NCI-H1436 treated with DMSO at 0.1 percent for 48 hours (cell line): ENCODE data around the gene STEAP2.
"Not testable (repeated sequence)": the region's sequence is repeated elsewhere in the genome, so short reads cannot be mapped to it uniquely, and the experiment has no call there.

Experiments
- DNase-seq: peaks from one replicate; lab custom pipeline; 2025; lab: John Stamatoyannopoulos, UW

The STEAP2 gene

DNA sequence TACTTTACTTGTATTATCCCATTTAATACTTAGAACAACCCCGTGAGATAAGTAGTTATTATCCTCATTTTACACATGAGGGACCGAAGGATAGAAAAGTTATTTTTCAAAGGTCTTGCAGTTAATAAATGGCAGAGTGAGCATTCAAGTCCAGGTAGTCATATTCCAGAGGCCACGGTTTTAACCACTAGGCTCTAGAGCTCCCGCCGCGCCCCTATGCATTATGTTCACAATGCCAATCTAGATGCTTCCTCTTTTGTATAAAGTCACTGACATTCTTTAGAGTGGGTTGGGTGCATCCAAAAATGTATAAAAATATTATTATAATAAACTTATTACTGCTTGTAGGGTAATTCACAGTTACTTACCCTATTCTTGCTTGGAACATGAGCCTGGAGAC lies 22.0 kb downstream of the STEAP2 start:
- no peak for DNase-seq

DNA sequence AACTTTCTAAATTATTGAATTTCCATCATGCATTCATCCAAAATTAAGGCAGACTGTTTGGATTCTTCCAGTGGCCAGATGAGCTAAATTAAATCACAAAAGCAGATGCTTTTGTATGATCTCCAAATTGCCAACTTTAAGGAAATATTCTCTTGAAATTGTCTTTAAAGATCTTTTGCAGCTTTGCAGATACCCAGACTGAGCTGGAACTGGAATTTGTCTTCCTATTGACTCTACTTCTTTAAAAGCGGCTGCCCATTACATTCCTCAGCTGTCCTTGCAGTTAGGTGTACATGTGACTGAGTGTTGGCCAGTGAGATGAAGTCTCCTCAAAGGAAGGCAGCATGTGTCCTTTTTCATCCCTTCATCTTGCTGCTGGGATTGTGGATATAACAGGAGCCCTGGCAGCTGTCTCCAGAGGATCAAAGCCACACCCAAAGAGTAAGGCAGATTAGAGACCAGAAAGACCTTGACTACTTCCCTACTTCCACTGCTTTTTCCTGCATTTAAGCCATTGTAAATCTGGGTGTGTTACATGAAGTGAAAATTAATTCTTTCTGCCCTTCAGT lies 25.3 kb downstream of the STEAP2 start:
- no peak for DNase-seq

DNA sequence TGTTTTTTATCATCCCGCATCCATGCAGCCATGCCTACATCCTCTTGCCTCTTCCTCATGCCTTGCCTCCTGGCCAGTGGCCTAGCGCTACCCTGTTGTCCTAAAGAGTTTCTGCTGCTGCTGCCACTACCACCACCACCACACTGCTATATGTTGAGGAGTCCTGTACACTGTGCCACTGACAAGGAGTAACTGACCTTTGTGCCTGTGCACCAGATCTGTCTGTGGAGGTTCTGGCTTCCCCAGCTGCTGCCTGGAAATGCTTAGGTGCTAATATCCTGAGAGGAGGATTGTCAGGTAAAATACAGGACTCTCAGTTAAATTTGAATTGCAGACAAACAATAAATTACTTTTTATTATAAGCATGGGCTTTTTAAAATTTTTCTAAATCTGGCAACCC lies 26.5 kb downstream of the STEAP2 start:
- no peak for DNase-seq

DNA sequence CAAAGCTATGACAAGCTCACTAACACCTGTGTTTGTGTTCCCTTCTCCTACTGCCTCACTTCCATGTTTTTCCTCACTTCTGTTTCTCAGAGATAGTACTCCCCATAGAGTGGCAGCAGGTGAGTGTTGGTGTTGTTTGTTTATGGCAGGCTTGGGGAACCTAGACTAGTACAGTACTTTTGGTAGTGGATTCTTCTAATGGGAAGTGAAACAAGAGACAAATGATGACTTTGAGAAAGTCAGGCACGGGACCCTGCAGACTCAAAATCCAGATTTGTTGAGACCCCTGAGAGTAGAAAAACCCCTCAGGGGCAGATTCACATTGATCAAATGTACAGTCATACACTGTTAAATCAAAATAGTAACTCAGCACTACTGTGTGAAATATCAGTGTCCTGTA lies 27.0 kb downstream of the STEAP2 start:
- no peak for DNase-seq

DNA sequence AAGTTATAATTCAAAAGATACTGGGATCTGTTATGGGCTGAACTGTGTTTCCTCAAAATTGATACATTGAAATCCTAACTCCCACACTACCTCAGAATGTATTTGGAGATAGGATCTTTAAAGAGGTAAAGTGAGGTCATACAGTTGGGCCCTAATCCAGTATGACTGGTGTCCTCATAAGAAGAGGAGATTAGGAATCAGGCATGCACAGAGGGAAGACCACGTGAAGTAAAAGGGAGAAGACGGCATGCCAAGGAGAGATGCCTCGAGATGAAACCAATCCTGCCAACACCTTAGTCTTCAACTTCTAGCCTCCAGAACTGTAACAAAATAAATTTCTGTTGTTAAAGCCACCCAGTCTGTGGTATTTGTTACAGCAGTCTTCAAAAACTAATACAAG lies 27.5 kb downstream of the STEAP2 start:
- DNase-seq: no peak

DNA sequence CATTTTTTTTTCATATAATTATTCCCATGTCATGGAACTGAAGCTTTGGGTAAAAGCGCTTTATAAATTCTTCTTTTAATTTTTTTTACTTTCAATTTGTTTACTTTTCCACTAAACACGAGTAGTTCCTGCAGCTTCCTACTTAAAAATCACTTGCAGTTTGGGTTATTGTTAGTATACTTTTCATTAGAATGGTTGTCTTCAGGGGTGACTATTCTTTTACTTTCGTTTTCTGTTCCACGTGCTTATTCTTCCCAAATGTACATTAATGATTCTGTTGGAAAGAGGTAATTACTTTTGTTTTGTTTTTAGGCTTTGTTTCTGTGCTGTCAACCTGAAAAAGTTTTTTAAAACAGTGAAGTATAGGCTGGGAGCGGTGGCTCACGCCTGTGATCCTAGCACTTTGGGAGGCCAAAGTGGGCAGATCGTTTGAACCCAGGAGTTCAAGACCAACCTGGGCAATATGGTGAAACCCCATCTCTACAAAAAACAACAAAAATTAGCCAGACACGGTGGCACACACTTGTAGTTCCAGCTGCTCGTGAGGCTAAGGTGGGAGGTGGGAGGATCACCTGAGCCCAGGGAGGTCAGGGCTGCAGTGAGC lies 28.2 kb downstream of the STEAP2 start:
- no peak for DNase-seq

DNA sequence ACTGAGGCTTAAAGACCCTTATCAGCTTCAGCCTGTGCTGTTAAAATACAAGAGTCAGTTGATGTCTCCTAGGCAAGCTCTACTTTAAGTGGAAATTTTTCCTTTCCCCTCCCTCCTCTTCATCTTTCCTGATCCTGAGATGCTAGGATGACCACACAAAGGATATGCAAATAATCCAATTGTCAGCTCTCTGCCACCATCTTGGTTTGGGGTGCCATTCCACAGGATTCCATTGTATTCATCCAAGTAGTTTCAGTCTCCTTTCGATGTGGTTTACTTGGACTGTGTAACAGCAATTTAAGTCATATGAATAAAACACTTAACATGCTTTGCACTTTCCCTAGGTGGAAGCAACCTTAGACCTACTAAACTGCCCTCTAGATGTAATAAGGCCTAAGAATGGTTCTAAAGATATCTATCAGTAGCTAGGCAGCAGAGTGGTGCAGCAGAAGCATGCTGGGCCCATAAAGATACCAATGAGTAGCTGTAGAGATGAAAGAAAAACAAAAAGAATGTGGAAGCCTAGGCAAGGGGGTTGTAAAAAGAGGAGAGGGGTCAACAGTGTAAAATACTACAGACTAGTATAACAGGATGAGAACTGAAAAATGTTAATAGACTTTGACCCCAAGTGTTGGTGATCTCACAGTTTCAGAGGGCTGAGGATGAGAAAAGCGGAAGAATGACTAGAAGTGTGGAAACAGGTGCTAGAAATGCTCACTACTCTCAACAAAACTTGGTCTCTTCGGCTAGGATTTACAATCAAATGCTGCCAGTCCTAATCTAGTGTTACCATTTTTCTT lies 31.0 kb downstream of the STEAP2 start:
- DNase-seq: no peak

DNA sequence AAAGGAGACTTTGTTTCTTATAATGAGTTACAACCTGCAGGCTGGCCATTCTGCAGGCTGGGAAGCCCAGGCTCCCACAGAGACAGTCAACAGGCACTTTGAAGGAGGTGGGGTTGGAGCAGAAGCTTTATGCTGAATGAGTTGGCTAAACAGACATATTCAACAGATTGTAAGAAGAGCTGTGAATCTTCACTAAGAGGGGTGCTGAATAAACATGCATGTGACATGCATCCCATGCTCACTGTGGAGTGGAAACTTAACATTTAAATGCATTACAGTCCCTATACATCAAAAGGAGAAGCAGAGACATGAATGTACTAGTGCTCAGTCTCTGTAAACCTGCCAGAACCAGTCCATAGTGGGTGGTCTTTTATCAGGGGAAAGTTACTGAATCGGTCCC lies 32.0 kb downstream of the STEAP2 start:
- DNase-seq: no peak

DNA sequence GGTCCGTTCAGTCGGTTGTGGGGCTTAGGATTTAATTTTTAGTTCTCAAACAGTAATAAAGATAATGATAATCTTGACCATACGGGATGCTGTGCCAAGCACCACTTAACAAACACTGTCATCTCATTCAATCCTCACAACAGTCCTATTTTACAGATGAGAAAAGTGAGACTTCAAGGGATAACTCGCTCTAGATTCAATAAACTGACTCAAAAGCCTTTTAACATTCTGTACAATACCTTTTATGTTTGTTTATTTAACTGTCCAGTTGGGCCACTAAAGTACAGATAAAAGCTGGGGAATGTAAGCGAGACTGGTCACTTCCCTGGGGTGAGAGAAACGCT lies 33.0 kb downstream of the STEAP2 start:
- no peak for DNase-seq

DNA sequence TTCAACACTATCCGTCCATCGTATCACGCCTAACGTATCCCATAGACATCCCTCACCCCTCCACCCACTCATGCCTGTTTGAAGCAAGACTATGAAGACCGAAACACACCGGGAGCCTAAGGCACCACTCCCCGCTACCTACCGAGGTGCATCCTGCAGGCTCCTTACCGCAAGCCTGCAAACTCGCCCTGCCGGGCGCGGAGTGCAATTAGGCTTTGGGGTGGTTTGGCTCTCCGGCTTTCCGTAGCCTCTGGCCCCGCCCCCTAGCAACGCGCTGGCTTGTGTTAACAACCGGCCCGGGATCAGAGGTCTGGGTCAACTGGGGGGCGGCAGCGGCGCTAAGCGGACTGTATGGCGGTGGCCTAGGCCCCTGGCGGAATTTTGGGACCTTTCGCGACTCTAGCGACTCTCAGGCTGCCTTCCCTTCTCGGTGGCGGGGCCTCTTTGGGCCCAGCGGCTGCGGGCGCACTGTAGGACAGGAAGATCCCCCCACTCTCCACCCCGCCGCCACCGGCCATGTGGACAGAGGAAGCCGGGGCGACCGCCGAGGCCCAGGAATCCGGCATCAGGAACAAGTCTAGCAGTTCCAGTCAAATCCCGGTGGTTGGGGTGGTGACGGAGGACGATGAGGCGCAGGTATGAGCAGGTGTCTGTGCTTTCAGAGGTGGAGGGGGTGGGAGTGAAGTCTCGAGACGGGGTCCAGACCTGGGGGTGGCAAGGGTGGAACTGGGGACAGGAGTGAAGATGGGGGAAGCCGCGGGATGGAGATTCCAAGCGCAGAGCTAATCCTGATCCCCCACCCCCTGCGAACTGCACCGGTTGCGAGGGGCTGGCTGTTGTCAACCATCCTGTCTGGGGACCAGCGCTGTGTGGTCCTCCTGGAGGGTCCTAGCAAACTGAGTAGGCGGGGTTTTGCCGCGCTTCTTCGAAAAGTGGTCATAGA lies 33.6 kb downstream of the STEAP2 start, which contains the start of gene CFAP69:
TSS of gene CFAP69 (plus strand) at position 266 of the 943 bp plus-strand sequence. CDS start at position 517, 251 bp downstream.
- no peak for DNase-seq

DNA sequence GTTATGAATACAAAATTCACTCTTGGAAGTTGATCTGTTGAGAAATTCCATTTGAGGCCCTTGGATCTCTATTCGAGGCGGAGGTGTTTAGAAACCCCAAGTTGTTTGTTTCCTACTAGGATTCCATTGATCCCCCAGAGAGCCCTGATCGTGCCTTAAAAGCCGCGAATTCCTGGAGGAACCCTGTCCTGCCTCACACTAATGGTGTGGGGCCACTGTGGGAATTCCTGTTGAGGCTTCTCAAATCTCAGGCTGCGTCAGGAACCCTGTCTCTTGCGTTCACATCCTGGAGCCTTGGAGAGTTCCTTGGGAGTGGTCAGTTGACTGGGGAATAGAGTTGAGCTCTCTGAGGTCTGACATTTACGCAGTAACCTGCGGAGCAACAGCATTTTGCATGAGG lies 34.6 kb downstream of the STEAP2 start:
- no peak for DNase-seq

DNA sequence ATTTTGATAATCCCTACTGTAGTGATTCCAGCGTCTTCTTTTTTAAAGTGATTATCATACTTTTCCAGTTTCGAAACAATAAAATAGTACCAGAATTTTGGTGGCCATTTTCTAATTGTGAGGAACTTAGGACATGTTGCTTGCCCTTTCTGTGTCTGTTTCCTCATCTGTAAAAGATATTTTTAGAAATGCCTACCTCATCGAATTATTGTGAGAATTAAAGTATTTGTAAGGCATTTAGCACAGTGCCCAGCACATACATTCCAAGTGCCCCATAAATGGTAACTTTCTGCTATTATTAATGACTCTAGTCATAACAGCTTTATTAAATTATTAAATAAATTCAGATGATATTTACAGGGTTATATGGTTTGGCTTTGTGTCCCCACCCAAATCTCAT lies 37.2 kb downstream of the STEAP2 start:
- no peak for DNase-seq

DNA sequence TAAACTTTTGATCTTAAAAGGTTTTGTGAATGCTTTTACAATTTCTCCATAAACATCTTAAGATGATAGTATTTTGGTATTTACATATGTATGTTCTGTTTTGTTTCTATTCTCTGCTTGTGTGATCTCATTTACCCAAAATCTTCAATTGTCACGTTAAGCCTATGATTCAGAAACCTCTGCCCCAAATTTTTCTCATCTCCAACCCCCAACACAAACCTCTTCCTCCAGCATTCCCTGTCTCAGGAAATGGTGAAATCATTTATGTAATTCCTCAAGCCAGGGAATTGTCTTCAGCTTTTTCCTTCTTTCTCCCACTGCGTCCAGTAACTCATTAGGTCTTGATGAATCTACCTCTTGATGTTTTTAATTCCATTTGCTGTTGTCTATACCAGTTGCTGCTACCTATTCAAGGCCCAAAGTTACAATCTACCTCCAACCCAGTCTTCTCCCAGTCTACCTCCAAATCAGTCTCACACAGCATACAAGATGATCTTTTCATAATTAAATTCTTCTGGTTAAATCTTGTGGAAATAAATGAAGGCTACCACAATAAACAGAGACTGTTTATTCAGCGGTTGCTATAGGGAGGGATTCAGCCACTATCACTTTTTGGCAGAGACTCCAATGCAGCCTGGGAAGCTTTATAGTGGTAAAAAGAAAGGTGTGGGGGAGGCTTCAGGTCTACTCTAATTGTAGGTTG lies 39.2 kb downstream of the STEAP2 start:
- no peak for DNase-seq

DNA sequence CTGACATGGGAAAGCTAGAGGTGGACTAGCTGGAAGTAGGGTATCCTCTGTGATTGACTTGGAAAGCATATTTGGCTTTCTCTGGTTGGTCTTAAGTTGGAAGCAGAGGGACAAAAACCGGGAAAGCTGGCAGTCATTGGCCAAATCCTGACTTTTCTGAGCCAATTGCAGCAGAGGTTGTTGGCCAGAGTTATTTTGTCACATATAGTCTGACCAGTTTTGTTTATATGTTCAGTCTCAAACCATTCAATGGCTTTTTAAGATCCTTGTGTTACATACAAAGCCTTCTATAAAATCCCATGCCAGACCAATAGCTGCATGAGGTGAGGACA lies 39.7 kb downstream of the STEAP2 start:
- DNase-seq: no peak

DNA sequence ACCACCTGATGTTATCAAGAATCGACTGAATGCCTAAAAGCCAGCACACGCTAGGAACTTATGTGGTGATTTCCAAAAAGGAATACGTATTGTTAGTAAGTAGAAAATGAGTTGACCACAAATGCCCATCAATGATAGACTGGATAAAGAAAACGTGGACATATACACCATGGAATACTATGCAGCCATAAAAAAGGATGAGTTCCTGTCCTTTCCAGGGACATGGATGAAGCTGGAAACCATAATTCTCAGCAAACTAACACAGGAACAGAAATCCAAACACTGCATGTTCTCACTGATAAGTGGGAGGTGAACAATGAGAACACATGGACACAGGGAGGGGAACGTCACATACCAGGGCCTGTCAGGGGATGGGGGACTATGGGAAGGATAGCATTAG lies 44.5 kb downstream of the STEAP2 start:
- DNase-seq: not testable (repeated sequence)

DNA sequence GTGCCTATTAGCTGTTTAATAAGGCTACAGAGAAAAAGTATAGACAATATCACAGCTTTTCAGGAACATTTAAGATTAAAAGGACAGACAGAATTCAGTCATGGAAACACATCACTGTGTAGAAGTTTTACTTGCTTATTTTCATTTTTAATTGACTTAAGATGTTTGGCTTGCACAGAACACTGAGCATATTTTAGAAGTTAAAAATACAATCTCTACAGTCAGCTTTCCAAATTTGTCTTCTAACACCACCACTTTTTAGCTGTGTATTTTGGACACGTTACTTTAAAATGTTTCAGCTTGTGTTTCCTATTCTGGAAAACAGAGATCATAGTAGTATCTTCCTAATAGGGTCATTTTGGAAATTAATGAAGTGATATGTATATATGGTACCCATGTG lies 45.2 kb downstream of the STEAP2 start:
- DNase-seq: no peak

DNA sequence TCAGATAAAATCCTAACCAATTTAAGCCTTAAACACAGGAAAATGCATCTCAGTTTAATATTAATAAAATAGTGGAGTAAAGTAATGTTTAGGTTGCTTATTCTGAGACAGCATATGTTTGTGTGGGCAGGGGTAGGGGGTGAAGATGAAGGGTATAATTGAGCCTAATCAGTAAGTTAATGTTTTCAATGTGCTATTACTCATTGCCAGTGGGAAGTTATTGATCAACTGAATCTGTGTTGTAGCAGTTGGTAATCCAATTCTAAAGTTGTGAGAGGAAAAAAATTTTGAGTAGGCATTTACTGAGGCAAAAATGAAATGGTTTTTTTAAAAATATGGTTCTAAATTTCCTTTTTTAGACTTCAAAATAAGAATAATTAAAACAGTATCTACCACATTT lies 49.9 kb downstream of the STEAP2 start:
- no peak for DNase-seq

DNA sequence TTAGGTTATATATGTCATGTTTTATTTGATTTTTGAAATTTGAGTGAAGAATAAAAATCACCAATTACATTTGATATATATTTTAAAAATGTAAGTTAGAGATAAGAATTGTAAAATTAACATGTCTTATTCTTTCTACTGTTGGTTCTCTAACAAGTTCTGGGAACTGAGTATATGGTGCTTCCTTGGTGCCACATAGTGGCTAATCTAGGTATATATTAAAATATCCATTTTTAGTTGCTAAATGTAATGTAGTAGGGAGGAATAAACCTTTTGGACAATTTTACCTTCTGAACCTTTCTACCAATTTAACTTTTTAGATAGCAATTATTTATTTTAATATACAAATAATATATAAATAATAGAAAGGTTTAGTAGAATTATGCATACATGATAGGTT lies 50.9 kb downstream of the STEAP2 start:
- no peak for DNase-seq

DNA sequence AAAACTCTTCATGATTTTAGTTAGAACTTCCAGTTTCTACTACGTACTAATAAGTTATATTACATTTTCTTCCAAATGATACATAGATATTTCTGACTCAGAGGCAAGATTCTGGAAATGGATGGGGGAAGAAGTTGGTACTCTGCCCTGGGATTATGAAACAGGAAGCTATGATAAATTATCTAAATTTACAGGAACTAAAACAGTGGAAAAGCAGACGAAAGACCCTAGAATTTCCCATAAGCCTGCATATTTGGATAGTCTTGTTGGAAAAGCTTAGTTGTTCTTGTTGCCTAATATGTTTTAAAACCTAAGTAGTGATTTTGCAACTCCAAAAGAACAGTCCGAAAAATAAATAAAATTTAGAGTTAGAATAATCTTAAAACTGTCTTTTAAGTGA lies 55.3 kb downstream of the STEAP2 start:
- DNase-seq: no peak

DNA sequence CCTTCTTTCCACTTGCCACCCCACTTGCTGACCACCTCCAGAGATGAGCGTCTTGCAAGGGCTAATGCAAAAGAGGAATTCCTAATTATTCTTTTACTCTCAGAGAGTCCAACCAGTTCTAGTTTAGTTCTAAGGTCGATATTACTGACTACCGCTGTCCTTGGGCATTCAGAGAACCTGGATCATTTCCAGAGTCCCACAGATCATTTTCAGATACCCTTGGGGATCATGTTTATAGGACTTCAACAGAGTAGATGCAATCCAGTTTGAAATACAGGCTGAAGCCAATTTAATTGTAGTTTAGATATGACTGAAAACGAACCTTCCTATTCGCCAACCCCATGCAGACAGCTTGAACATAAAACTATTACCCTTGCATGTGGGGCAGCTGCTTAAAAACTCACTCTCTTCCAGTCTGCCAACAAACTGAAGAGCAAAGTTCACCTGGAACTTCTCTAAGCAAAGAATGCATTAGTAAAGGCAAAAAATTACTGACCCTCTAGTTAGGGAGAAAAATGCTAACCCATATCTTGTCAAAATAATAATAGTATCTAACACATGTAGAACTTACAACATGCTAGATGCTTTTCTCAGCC lies 55.8 kb downstream of the STEAP2 start:
- no peak for DNase-seq

DNA sequence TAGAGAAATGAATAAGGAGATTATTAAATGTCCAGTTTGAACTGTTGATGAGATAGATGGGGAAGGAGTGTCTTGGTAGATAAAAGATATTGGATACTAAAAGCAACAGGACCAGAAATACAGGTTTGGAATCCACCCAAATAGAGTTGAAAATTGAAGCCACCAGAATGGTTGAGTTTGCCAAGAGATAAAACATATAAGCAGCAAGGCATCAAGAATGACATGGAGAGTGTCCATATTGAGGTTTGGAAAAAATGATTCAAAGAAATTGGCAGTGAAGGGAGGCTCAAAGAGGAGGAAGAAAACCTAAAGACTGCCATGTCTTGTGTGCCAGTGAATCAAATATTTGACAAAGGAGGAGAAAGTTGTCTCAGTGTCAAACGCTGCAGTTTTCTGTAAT lies 57.6 kb downstream of the STEAP2 start:
- DNase-seq: no peak
